NT2/D1 (cell line): Measurements from ENCODE around the gene DLX3.

Source experiments
- SUZ12 ChIP-seq: IDR thresholded peaks from 2 replicates; pipeline ENCODE4 v1.6.1; 2011; ENCODE audit not compliant: insufficient read length, insufficient read depth; ENCODE audit errors: extremely low read depth
- YY1 ChIP-seq: IDR thresholded peaks from 2 replicates; pipeline ENCODE4 v1.6.1; 2011; ENCODE audit not compliant: insufficient read length, insufficient read depth
- ZNF274 ChIP-seq: IDR thresholded peaks from 2 replicates; pipeline ENCODE4 v1.6.1; 2011; ENCODE audit warnings: mild to moderate bottlenecking, low read depth, low read length

DNA sequence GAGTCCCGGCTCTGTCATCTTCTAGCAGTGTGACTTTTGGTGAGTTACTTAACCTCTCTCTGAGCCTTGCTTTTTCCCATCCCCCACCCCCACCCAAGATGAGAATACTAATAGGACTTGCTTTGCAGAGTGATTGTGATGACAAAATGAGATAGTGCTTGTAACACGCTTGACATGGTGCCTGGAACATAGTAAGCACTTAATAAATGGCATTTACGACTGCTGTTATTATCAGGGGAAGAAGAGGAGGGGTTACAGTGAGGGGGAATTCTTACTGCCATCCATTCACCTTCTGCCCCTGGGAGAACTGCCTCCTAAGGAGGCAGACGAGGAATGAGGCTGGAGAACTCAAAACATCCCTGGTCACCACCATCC, 18.2 kb downstream of the DLX3 start:
- TF ChIP-seq YY1, result no peak
- TF ChIP-seq ZNF274, result no peak
- no peak for TF ChIP-seq SUZ12
